Measurements from ENCODE around the gene PIP5K1B. TPM values are rescaled to one million over a fixed set of nuclear protein-coding genes. Genes with fewer than 3 reads are reported as not detected.
A peak's percentile ranks its signal among the peaks of the same experiment; 100 is the strongest.

The PIP5K1B gene
- total and polyA plus RNA-seq, 2 of the 13 experiments (the other 11 are each of a cell fraction or from before 2014, with no cell fraction given): 15.8 to 17.5 TPM

GRCh38 chr9:68782546-68782945 lies 77.5 kb downstream of the PIP5K1B start:
- no TSS peak for BruUV-seq (replicated peaks)
- peaks cover 53% of the 10 kb centered on the region for H3K4me1 ChIP-seq (ENCODE audit: insufficient read depth, low read length)
- 77% methylated on average over 3 of the region's 3 CpGs for WGBS (ENCODE audit: low lambda C conversion rate)
- FAIRE-seq (no peak), ATAC-seq (no peak), DNase-seq (ENCODE audit: low spot score) (no peak)
- no peak overlapping the region for H3K4me3 ChIP-seq (replicated peaks in 1 of 3; ENCODE audit: insufficient read depth in 1 of 3, low read depth in 2 of 3, low read length in 3 of 3)
- no peak overlapping the region for H3K27ac ChIP-seq (ENCODE audit: extremely low read length, insufficient read depth, low read length)
- H2AFZ ChIP-seq (ENCODE audit: low read length): no peak overlapping the region
- H3K9ac ChIP-seq (ENCODE audit: insufficient read depth, low read depth, low read length): no peak overlapping the region
- peaks cover 47% of the 10 kb centered on the region for H3K79me2 ChIP-seq (ENCODE audit: insufficient read depth, low read length)
- intact Hi-C loops (cut with micrococcal nuclease; ENCODE audit: unreplicated experiment): loop anchor here (2.0 to 5.0 kb wide), 2 partner anchors 35 to 62 kb away; no protein-coding TSS in a partner anchor
- H4K20me1 ChIP-seq (ENCODE audit: insufficient read depth, low read length): peaks cover 10% of the 10 kb centered on the region
- peak overlapping the region; percentile 95 for H3K4me2 ChIP-seq (ENCODE audit: low read depth, low read length)
- ChIA-PET POLR2A (interaction anchor here (0.6 kb wide), 1 partner anchor 207 kb away, joined by 3 read pairs; no protein-coding TSS in a partner anchor), CTCF (ENCODE audit: low intra/inter-chr PET ratio, low total read pairs) (no interaction called here)
- no peaks in the 10 kb centered on the region; a peak in 1 of 5 replicates for H3K27me3 ChIP-seq (ENCODE audit: control insufficient read depth in 1 of 2, insufficient read depth in 2 of 2, low read length in 2 of 2)
- TF ChIP-seq RNF2 (conservative IDR thresholded peaks at IDR 0.05; ENCODE audit: low read depth) (no peak), NFRKB (IDR thresholded peaks at IDR 0.05) (no peak), THYN1 (CRISPR knock-in tag; IDR thresholded peaks at IDR 0.05; ENCODE audit: borderline replicate concordance, low read depth) (no peak), ZBTB34 (CRISPR knock-in tag; IDR thresholded peaks at IDR 0.05) (no peak), ZNF614 (CRISPR knock-in tag; IDR thresholded peaks at IDR 0.05; ENCODE audit: borderline replicate concordance) (no peak), ZNF576 (CRISPR knock-in tag; IDR thresholded peaks at IDR 0.05) (no peak)
- H3K36me3 ChIP-seq (replicated peaks in 1 of 2; ENCODE audit: control insufficient read depth in 1 of 2, insufficient read depth in 2 of 2, low read length in 2 of 2): peaks cover 4 to 6% of the 10 kb centered on the region in 2 experiments; a peak in 2 of 5 replicates
- no peaks in the 10 kb centered on the region for H3K9me3 ChIP-seq (ENCODE audit: low read length)
- in situ Hi-C loops (cut with HindIII; ENCODE audit: extremely low pct_ligation_motif_present, low pct_unique_long_range_greater_than_20kb): loop anchor here (5.0 to 10.0 kb wide), 2 partner anchors 75 to 182 kb away; partner anchors contain the start of gene PIP5K1B

- Histone ChIP-seq H3K4me1 (ENCODE audit: insufficient read depth, low read length) (peaks cover 34% of the 10 kb centered on the region), H3K36me3 (replicated peaks in 1 of 2; ENCODE audit: control insufficient read depth in 1 of 2, insufficient read depth in 2 of 2, low read length in 2 of 2) (peaks cover 8 to 11% of the 10 kb centered on the region in 2 experiments; a peak in 3 of 5 replicates), H3K9me3 (ENCODE audit: low read length) (no peaks in the 10 kb centered on the region), H3K27ac (ENCODE audit: extremely low read length, insufficient read depth, low read length) (no peak overlapping the region), H3K4me3 (replicated peaks in 1 of 3; ENCODE audit: insufficient read depth in 1 of 3, low read depth in 2 of 3, low read length in 3 of 3) (no peak overlapping the region), H2AFZ (ENCODE audit: low read length) (no peak overlapping the region), H3K79me2 (ENCODE audit: insufficient read depth, low read length) (peaks cover 27% of the 10 kb centered on the region), H3K27me3 (ENCODE audit: control insufficient read depth in 1 of 2, insufficient read depth in 2 of 2, low read length in 2 of 2) (no peaks in the 10 kb centered on the region), H4K20me1 (ENCODE audit: insufficient read depth, low read length) (peaks cover 1% of the 10 kb centered on the region), H3K4me2 (ENCODE audit: low read depth, low read length) (no peak overlapping the region), H3K9ac (ENCODE audit: insufficient read depth, low read depth, low read length) (no peak overlapping the region)
- POLR2A ChIA-PET: no interaction called here
- CTCF ChIA-PET (ENCODE audit: low intra/inter-chr PET ratio, low total read pairs): no interaction called here
- in situ Hi-C loops (cut with HindIII; ENCODE audit: extremely low pct_ligation_motif_present, low pct_unique_long_range_greater_than_20kb) (loop anchor here (10.0 kb wide), 1 partner anchor 179 kb away; no protein-coding TSS in a partner anchor), intact Hi-C loops (cut with micrococcal nuclease; ENCODE audit: unreplicated experiment) (no loop called here)
- WGBS (ENCODE audit: low lambda C conversion rate): 100% methylated on average over 2 of the region's 2 CpGs
- FAIRE-seq (no peak), ATAC-seq (no peak), DNase-seq (ENCODE audit: low spot score) (no peak)
- BruUV-seq (replicated peaks): no TSS peak
- TF ChIP-seq KDM3A (CRISPR knock-in tag; IDR thresholded peaks at IDR 0.05; ENCODE audit: low read depth) (no peak), SP2 (CRISPR knock-in tag; IDR thresholded peaks at IDR 0.05) (no peak), ZNF33A (CRISPR knock-in tag; IDR thresholded peaks at IDR 0.05; ENCODE audit: borderline replicate concordance) (no peak), SPEN (CRISPR knock-in tag; IDR thresholded peaks at IDR 0.05; ENCODE audit: low read depth) (no peak), ZNF329 (CRISPR knock-in tag; IDR thresholded peaks at IDR 0.05; ENCODE audit: low read depth) (no peak), SMAD3 (CRISPR knock-in tag; IDR thresholded peaks at IDR 0.05) (no peak), ELK4 (CRISPR knock-in tag; IDR thresholded peaks at IDR 0.05; ENCODE audit: borderline replicate concordance) (no peak)
Observed at GRCh38 chr9:68785965-68786364, 80.9 kb downstream of the PIP5K1B start.
